Stimulated activated CD4-positive, alpha-beta T cell treated with anti-CD3 and anti-CD28 coated beads, Interleukin-15, amount 100 ng/mL, for 48 hours (primary cell): Measurements from ENCODE around the gene PTGIS.
A peak's percentile ranks its signal among the peaks of the same experiment; 100 is the strongest.
"Not testable (repeated sequence)": the region's sequence is repeated elsewhere in the genome, so short reads cannot be mapped to it uniquely, and the experiment has no call there.

ENCODE experiments used
- DNase-seq, 2 donors: peaks; one replicate each; pipeline ENCODE4 v3.0.0-alpha.2; 2020; ENCODE audit warnings: low read depth in 2 of 2

Gene PTGIS

GRCh38 chr20:49567421-49568277 lies at the start of gene PTGIS:
Gene PTGIS (minus strand): TSS chr20:49568137. CDS start chr20:49568116, 21 bp downstream.
- DNase-seq: no peak

- DNase-seq: not testable (repeated sequence)
Measured at GRCh38 chr20:49617394-49617793, 49.5 kb upstream of the PTGIS start.

DNA sequence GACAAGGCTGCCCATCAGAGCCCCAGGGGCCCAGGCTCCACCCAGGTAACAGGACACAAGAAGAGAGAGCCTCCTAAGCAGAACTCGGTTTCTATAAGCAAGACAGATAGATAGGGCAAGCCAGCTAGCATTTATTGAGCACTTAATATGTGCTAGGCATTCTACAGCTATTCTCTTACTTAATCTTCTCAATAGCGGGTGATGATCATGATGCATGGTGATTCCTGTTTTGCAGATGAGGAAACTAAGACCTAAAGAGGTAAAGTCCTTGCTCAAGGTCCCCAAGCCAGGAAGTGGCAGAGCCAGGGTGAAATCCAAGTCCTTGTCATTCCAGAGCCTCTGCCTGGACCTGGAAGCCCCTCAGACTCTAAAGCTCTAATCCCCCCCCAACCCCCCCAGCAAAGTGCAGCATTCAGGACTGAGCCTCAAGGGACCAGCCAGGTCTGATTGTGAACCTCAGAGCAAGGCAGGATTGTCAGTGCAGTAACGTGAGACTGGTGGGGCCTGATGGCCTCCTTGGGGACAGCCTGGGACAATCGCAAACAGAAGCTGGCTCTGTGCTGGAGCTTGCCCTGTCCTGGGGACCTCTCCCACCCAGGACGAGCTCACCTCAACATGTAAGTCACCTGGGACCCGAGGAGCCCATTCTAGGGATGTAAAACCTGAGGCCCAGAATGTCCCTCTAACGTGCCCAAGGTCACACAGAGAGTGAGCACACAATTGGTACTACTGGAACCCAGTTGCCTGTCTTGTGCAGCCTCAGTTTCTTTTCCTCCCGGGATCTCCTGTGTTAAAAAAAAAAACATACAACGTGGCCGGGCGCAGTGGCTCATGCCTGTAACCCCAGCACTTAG lies 48.4 kb upstream of the PTGIS start:
- no peak for DNase-seq

DNA sequence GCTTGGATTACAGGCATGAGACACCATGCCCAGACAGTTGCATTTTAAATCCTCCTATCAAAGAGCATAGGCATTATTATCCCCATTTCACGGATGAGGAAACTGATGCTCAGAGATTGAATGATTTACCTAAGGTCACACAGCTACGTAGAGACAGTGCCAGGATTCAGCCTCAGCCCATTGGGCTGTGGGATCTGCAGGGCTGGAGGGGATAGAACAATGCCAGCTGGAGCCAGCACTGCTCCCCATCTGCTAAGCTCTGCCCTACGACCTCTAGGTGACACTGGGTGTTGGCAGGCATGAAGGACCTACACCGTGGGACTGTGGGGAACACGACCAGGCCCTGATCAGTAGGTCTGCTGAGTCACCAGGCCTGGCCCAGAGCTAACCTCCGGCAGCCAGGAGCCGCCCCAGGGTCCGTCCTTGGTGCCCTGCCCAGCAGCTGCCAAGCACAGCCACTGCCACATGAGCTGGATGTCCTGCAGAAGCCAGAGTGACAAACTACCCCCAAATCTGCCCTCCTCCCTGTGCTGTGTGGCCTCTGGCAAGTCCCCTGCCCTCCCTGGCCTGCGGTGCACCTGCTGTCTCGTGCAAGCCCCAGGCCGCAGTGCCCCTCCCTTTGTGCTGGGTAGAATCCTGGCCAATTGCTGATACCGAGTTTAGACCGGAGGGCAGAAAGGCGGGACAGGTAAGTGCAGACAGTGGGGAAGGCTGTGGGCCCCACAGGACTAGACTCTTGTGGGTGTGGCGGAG lies 47.6 kb upstream of the PTGIS start:
- no peak for DNase-seq

DNA sequence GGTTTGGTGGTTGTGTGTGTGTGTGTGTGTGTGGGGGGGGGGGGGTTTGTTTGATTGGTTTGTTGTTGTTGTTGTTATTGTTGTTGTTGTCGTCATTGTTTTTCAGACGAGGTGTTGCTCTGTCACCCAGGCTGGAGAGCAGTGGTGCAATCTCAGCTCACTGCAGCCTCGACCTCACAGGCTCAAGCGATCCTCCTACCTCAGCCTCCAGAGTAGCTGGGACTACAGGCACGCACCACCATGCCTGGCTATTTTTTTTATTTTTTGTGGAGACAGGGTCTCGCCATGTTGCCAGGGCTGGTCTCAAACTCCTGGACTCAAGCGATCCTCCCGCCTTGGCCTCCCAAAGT lies 47.1 kb upstream of the PTGIS start:
- not testable (repeated sequence) for DNase-seq

DNA sequence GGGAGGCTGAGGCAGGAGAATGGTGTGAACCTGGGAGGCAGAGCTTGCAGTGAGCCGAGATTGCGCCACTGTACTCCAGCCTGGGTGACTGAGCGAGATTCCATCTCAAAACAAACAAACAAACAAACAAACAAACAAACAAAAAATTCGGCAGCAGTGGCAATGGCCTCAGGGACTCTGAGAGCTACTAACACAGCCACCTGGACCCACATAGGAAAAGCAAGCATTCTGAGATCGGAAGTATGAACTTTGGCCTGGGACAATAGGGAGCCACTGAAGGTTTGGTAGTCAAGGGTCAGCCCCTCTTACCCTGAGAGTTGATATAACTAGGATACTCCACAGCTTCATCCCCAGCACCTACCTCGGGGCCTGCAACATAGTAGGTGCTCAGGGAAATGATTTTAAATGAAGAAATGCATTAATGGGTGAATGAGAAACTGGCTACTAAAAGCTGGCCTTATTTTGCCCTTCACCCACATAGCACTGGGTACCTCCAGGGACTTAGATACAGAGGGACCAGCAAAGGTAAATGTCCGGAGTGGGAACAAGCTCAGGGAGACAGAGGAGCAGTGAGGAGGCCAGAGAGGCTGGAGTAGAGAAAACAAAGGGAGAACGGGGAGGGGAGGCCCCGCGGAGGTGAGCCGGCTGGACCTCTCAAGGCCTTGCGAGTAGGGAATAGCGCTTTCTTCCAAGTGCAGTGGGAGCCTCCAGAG lies 46.6 kb upstream of the PTGIS start:
- DNase-seq: no peak

DNA sequence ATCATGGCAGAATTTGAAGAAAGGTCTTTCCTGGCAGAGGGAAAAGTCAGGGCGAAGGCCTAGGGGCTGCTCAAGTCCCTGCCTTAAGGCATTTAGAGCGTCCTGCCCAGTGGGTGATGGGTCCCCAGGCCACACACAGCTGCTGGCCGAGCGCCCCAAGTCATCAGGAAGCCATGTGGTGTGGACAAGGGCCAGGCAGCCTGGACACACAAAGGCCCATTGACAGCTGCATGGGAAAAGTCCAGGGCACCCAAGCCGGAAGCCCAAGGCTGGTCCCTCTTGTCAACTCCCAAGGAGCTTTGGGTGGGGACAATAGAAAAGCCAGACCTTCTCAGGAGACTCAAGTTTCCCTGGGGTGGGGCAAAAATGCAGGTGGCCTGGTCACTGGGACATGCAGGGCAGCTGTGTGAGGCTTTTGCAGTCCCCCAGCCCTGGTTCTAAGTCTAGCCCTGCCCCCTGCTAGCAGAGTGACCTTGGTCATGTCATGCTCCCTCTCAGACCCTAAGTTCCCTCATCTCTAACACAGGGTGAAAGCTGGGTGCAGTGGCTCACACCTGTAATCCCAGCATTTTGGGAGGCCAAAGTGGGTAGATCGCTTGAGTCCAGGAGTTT lies 44.3 kb upstream of the PTGIS start:
- DNase-seq: no peak

DNA sequence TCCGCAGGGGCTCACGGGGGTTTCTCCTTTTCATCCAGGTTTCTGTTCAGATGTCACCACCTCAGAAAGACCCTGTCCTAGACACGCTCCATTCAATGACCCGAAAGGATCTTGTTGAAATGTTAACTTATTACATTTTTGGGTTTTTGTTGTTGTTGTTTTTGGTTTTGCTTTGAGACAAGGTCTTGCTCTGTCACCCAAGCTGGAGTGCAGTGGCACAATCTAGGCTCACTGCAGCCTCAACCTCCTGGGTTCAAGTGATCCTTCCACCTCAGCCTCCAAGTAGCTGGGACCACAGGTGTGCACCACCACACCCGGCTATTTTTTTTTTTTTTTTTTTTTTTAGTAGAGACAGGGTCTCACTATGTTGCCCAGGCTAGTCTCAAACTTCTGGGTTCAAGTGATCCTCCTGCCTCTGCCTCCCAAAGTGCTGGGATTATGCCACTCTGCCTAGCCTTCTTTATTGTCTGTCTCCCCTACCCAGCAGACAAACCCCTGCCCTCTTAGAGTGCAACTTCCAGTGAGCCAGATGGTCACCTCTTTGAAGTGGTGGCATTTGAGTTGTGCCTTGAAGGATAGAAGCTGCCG lies 43.7 kb upstream of the PTGIS start:
- not testable (repeated sequence) for DNase-seq

DNA sequence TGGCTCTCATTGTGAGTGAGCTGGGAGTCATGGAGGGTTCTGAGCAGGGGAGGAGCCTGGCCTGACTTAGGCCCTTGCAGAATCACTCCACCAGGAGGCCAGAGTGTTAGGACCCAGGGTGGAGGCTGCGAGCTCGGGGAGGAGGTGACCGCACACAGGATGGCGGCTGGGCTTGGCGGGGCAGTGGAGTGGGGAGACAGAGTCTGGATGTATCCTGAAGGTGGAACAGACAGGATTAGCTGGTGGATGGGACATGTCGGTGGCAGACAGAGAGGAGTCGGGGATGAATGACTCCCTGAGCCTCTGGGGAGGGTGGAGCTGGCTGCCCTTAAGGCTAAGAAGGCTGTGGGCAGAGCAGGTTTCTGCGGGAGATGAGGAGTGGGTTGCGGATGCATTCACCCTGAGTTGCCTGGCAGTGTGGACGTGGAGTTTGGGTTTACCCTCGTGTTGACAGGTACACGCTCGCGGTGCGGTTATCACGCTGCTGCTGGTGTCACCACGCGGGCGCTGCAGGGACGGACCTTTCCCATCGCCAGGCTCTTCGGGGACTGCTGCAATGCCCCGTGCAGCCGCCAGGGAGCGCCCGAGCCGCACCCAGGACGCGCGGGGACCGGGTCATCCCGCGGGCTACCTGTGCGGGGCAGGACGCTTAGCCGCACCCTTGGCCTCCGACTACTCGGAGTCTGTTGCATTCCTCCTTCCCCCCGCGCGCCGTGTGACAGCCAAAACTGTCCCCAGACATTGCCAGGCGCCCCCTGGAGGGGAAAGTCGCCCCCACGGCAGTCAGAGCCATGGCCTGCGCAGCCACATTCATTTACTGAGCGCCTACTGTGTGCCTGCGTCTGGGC lies 43.0 kb upstream of the PTGIS start:
- peak; percentile 70 to 72 for DNase-seq

- peak; percentile 65 for DNase-seq
Measured at GRCh38 chr20:49608752-49609670, 41.1 kb upstream of the PTGIS start.

GRCh38 chr20:49607568-49607967 lies 39.6 kb upstream of the PTGIS start:
- no peak for DNase-seq

GRCh38 chr20:49603209-49603627 lies 35.3 kb upstream of the PTGIS start:
- DNase-seq: no peak

DNA sequence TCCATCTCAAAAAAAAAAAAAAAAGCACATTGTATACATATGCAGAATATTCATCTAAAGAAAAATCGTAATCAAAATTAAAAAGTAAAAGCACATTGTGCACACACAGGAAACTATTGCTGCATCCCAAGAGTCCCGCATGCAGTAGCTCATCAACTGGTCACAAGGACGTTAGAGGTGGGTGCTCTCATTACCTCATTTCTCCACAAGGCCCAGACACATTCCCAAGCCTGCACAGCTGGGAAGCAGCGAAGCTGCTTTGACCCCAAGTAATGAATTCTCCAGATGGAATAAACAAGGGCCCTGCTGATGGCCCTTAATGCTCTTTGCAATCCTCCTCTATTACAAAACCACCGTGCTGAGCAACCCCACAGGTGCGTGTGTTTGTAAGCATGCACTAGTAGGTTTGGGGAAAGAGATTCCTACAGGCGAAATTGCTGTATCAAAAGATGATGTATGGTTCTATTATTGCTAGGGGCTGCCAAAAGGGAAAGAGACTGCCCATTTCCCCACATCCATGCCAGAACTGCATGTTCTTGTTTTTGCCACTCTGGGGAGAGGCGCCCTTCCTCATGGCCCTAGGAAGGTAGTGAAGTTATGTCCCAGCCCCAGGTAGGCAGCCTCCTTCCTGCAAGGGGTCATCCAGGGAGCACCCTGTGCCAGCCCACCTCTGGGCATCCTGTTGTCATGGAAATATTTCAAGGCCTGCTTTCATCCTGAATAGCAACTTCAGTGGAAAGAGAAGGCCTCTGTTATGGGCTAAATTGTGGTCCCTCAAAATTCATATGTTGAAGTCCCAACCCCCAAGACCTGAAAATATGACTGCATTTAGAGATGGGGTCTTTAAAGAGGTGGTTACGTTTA lies 34.6 kb upstream of the PTGIS start:
- no peak for DNase-seq

DNA sequence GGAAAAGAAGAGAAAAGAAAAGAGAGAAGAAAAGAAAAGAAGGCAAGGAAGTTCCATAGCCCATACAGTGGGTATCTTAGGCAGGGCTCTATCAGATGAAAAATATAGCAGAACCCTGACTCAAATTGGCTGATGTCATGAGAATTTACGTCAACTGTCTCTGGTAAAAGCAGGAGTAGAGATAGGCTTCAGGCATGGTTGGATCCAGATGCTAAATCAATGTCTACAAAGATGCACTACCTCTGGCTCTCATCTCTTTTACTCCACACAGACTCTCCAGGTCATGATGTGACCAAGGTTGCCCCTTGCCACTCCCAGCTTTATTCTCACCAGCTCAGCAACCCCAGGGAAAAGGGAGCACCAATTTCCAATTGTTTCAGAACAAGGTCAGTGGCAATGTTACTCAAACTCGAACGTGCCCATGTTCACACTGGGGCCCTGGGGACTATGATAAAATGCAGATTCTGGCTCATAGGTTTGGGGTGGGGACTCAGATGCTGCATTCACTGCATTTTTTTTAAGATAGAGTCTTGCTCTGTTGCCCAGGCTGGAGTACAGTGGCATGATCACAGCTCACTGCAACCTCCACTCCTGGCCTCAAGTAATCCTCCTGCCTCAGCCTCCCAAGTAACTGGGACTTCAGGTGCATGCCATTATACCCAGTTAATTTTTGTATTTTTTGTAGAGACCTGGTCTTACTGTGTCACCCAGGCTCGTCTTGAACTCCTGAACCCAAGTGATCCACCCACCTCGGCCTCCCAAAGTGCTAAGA lies 33.4 kb upstream of the PTGIS start:
- DNase-seq: no peak

DNA sequence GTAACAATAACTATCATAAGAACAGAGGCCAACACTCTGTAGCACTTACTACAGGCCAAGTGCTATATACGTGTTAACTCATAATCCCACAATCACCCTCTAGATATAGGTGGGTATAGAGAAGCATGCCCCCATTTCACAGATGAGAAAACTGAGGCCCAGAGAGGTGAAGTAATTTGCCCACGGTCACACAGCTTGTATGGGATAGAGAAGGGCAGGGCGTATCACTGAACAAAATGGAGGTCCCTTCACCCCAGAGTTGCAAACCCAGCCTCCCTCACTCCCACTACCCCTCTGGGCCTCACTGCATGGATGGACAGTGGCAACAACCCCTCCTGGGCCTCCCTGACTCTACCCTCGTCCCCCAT lies 31.8 kb upstream of the PTGIS start:
- no peak for DNase-seq

- no peak for DNase-seq
Measured at GRCh38 chr20:49597825-49598395, 30.0 kb upstream of the PTGIS start.
